DOHH2 (cell line): ENCODE data around the gene COX5B.
"Not testable (repeated sequence)": the region's sequence is repeated elsewhere in the genome, so short reads cannot be mapped to it uniquely, and the experiment has no call there.

Experiments
- CTCF ChIP-seq: fragments of 200-600 bp; sonication (generic); IDR thresholded peaks from one replicate; pipeline ENCODE4 v1.5.1; 2014; ENCODE audit warnings: antibody characterized with exemption, mild to moderate bottlenecking, low read depth, low read length; ENCODE audit not compliant: poor library complexity, severe bottlenecking
- EZH2phosphoT487 ChIP-seq: fragments of 200-600 bp; sonication (generic); IDR thresholded peaks from 2 replicates; pipeline ENCODE4 v1.6.1; 2017; ENCODE audit warnings: borderline replicate concordance, mild to moderate bottlenecking, antibody characterized with exemption, low read length, moderate library complexity, mixed read lengths

GRCh38 chr2:97615746-97616145, 30.1 kb upstream of the COX5B start:
- not testable (repeated sequence) for TF ChIP-seq CTCF, EZH2phosphoT487
